WTC11 (cell line): Measurements from ENCODE around the gene CADM2. TPM values are rescaled to one million over a fixed set of nuclear protein-coding genes. Genes with fewer than 3 reads are reported as not detected.

Source experiments
- ATAC-seq: fragments of 200-7000 bp; cut with Tn5 transposase; 2 replicates; pipeline ENCODE4 v1.10.0; 2021; ENCODE audit warnings: mild to moderate bottlenecking, moderate library complexity
- CTCF ChIA-PET: fragments of 300-600 bp; sonication (Branson Sonifier 250); formaldehyde crosslinking; loops from one replicate; lab custom pipeline; 2021; ENCODE audit warnings: antibody characterized with exemption; lab: Charles Lee
- POLR2A ChIA-PET: fragments of 350-600 bp; sonication (Branson Sonifier 250); formaldehyde crosslinking; loops from one replicate; lab custom pipeline; 2021; ENCODE audit warnings: antibody characterized with exemption; lab: Charles Lee
- DNase-seq: peaks from one replicate; pipeline ENCODE4 v3.0.0; 2021; ENCODE audit warnings: low spot score
- H3K27ac Mint-ChIP-seq: 2 replicates; pipeline ENCODE4 v1.8.0; 2021; ENCODE audit warnings: mixed read lengths
- H3K27me3 Mint-ChIP-seq: 2 replicates; pipeline ENCODE4 v1.8.0; 2021; ENCODE audit warnings: low read depth, mild to moderate bottlenecking, moderate library complexity, mixed read lengths
- H3K36me3 Mint-ChIP-seq: 2 replicates; pipeline ENCODE4 v1.8.0; 2021; ENCODE audit warnings: mixed read lengths
- H3K4me1 Mint-ChIP-seq: 2 replicates; pipeline ENCODE4 v1.8.0; 2022; ENCODE audit warnings: mixed read lengths
- H3K4me3 Mint-ChIP-seq: 2 replicates; pipeline ENCODE4 v1.8.0; 2021; ENCODE audit warnings: mild to moderate bottlenecking, moderate library complexity, mixed read lengths
- H3K9me3 Mint-ChIP-seq: 2 replicates; pipeline ENCODE4 v1.8.0; 2021; ENCODE audit warnings: mixed read lengths
- AFF4 ChIP-seq: sonication (generic); formaldehyde crosslinking; IDR thresholded peaks from 2 replicates; pipeline ENCODE4 v1.8.1; 2023; ENCODE audit warnings: mild to moderate bottlenecking, missing genetic modification reagents, borderline replicate concordance
- ATF2 ChIP-seq: sonication (generic); formaldehyde crosslinking; IDR thresholded peaks from 2 replicates; pipeline ENCODE4 v1.8.1; 2022; ENCODE audit warnings: low read depth, missing genetic modification reagents, borderline replicate concordance
- CDX4 ChIP-seq: fragments of 250-450 bp; sonication (Bioruptor Pico); IDR thresholded peaks from 2 replicates; pipeline ENCODE4 v1.9.0; 2021; ENCODE audit warnings: moderate library complexity, mild to moderate bottlenecking, inconsistent platforms, borderline replicate concordance
- E2F5 ChIP-seq: sonication (generic); formaldehyde crosslinking; IDR thresholded peaks from 2 replicates; pipeline ENCODE4 v1.8.1; 2022; ENCODE audit warnings: mild to moderate bottlenecking, moderate library complexity, missing genetic modification reagents
- ERG ChIP-seq: fragments of 250-450 bp; sonication (Bioruptor Pico); IDR thresholded peaks from 2 replicates; pipeline ENCODE4 v1.8.0; 2021; ENCODE audit warnings: mild to moderate bottlenecking
- GRHL2 ChIP-seq: fragments of 250-450 bp; sonication (Bioruptor Pico); IDR thresholded peaks from 2 replicates; pipeline ENCODE4 v1.8.0; 2022; ENCODE audit warnings: mild to moderate bottlenecking, moderate library complexity; ENCODE audit not compliant: insufficient replicate concordance, severe bottlenecking
- HMGXB4 ChIP-seq: sonication (generic); formaldehyde crosslinking; IDR thresholded peaks from 2 replicates; pipeline ENCODE4 v1.8.1; 2023; ENCODE audit warnings: mild to moderate bottlenecking, moderate library complexity, missing genetic modification reagents
- IRF2 ChIP-seq: sonication (generic); formaldehyde crosslinking; IDR thresholded peaks from 2 replicates; pipeline ENCODE4 v1.8.0; 2022; ENCODE audit warnings: low read depth, missing genetic modification reagents, borderline replicate concordance
- JAZF1 ChIP-seq: fragments of 250-450 bp; sonication (Bioruptor Pico); IDR thresholded peaks from 2 replicates; pipeline ENCODE4 v1.9.0; 2021; ENCODE audit warnings: moderate library complexity, mild to moderate bottlenecking, inconsistent platforms
- KAT7 ChIP-seq: sonication (generic); formaldehyde crosslinking; IDR thresholded peaks from 2 replicates; pipeline ENCODE4 v1.8.1; 2023; ENCODE audit warnings: missing genetic modification reagents, mild to moderate bottlenecking, borderline replicate concordance
- NFE2L1 ChIP-seq: sonication (generic); formaldehyde crosslinking; IDR thresholded peaks from 2 replicates; pipeline ENCODE4 v1.8.1; 2023; ENCODE audit warnings: missing genetic modification reagents
- OVOL2 ChIP-seq: fragments of 250-450 bp; sonication (Bioruptor Pico); IDR thresholded peaks from 2 replicates; pipeline ENCODE4 v1.9.0; 2021; ENCODE audit warnings: mild to moderate bottlenecking, borderline replicate concordance
- PREB ChIP-seq: sonication (generic); formaldehyde crosslinking; IDR thresholded peaks from 2 replicates; pipeline ENCODE4 v1.8.1; 2022; ENCODE audit warnings: mild to moderate bottlenecking, missing genetic modification reagents, moderate library complexity, borderline replicate concordance
- SP1 ChIP-seq: sonication (generic); formaldehyde crosslinking; conservative IDR thresholded peaks from 2 replicates; pipeline ENCODE4 v1.8.1; 2022; ENCODE audit warnings: missing genetic modification reagents
- TP53 ChIP-seq: sonication (generic); formaldehyde crosslinking; IDR thresholded peaks from 2 replicates; pipeline ENCODE4 v1.8.1; 2023; ENCODE audit warnings: mild to moderate bottlenecking, missing genetic modification reagents
- ZNF263 ChIP-seq: sonication (generic); formaldehyde crosslinking; IDR thresholded peaks from 2 replicates; pipeline ENCODE4 v1.8.1; 2022; ENCODE audit warnings: low read depth, mild to moderate bottlenecking, moderate library complexity, missing genetic modification reagents
- ZNF512 ChIP-seq: sonication (generic); formaldehyde crosslinking; IDR thresholded peaks from 2 replicates; pipeline ENCODE4 v1.8.1; 2022; ENCODE audit warnings: missing genetic modification reagents, borderline replicate concordance
- total RNA-seq: library from RNA; stranded (reverse); gene quantifications from 3 replicates; pipeline ENCODE4 v1.2.3, GENCODE V29; 2021

The CADM2 gene
- total RNA-seq, 1 experiment from 2014 or later, result 18.8 TPM

- H3K9me3 Mint-ChIP-seq, result peaks cover 52% of the 10 kb centered on the region
- ChIA-PET CTCF (no interaction called here), POLR2A (no interaction called here)
- ATAC-seq, result no peak
- H3K4me1 Mint-ChIP-seq, result peaks cover 15% of the 10 kb centered on the region
- no peak for DNase-seq
- no peak overlapping the region for H3K4me3 Mint-ChIP-seq
- H3K27me3 Mint-ChIP-seq, result no peaks in the 10 kb centered on the region; the same call in 1 of the 2 replicates
- peaks cover 29% of the 10 kb centered on the region for H3K36me3 Mint-ChIP-seq
- no peak overlapping the region for H3K27ac Mint-ChIP-seq
- TF ChIP-seq ATF2 (CRISPR knock-in tag) (no peak), PREB (CRISPR knock-in tag) (no peak), TP53 (CRISPR knock-in tag) (no peak), HMGXB4 (no peak), E2F5 (CRISPR knock-in tag) (no peak), CDX4 (CRISPR knock-in tag) (no peak), OVOL2 (no peak), ERG (CRISPR knock-in tag) (no peak), IRF2 (CRISPR knock-in tag) (no peak), GRHL2 (CRISPR knock-in tag) (no peak), KAT7 (CRISPR knock-in tag) (no peak), NFE2L1 (no peak), ZNF263 (CRISPR knock-in tag) (no peak), JAZF1 (CRISPR knock-in tag) (no peak), SP1 (CRISPR knock-in tag) (no peak), ZNF512 (no peak), AFF4 (CRISPR knock-in tag) (no peak)
Measured at GRCh38 chr3:86109434-86109833, 1150.6 kb downstream of the CADM2 start.
